HepG2 (cell line): ENCODE data around the gene RUNX2. TPM values are rescaled to one million over a fixed set of nuclear protein-coding genes. Genes with fewer than 3 reads are reported as not detected.

Experiments
- ATAC-seq: fragments of 200-7000 bp; cut with Tn5 transposase; 3 replicates; pipeline ENCODE4 v1.9.1; 2020; ENCODE audit warnings: mild to moderate bottlenecking, moderate library complexity
- BruUV-seq: library from RNA; stranded (reverse); fragments of 400-500 nt; replicated peaks from 2 replicates; lab custom pipeline; 2021; lab: Mats Ljungman, UMichigan
- CTCF ChIA-PET: fragments of 300-600 bp; formaldehyde crosslinking; extraction: SDS; loops from one replicate; lab custom pipeline; 2021; ENCODE audit warnings: low total read pairs, inconsistent platforms, low intra/inter-chr PET ratio; lab: Yijun Ruan, JAX
- POLR2A ChIA-PET: fragments of 350-600 bp; sonication (Branson Sonifier 250); formaldehyde crosslinking; loops from one replicate; lab custom pipeline; 2020; ENCODE audit warnings: antibody characterized with exemption, inconsistent platforms; lab: Yijun Ruan, JAX
- DNase-seq: peaks from one replicate; pipeline ENCODE4 v3.0.0-alpha.2; 2015; ENCODE audit warnings: low spot score
- FAIRE-seq: peaks from 3 replicates; lab custom pipeline; 2011; peaks lifted over from hg19 to GRCh38; lab: Jason Lieb, UNC
- H2AFZ ChIP-seq: one replicate; pipeline ENCODE4 v1.6.1; 2011; ENCODE audit warnings: low read length, inconsistent platforms
- H3K27ac ChIP-seq: fragments of 300-600 bp; 3 replicates; pipeline ENCODE4 v1.8.0; 2011; ENCODE audit warnings: mixed run types, mild to moderate bottlenecking, mixed read lengths, low read length, inconsistent platforms; ENCODE audit not compliant: insufficient read depth; ENCODE audit errors: extremely low read length
- H3K27me3 ChIP-seq, 2 experiments: fragments of 200-600 bp in 1 of 2; 2 replicates in 1 of 2; 3 replicates in 1 of 2; pipeline versions ENCODE4 v1.6.0 to v1.8.0; 2011; ENCODE audit warnings: low read length in 2 of 2, mild to moderate bottlenecking in 2 of 2, moderate library complexity in 2 of 2, inconsistent platforms in 1 of 2; ENCODE audit not compliant: insufficient read depth in 2 of 2, control insufficient read depth in 1 of 2
- H3K36me3 ChIP-seq, 2 experiments: fragments of 200-600 bp in 1 of 2; replicated peaks in 1 of 2; 2 replicates in 1 of 2; 3 replicates in 1 of 2; pipeline versions ENCODE4 v1.5.1 to v1.8.0; 2011; ENCODE audit warnings: low read length in 2 of 2, inconsistent platforms in 1 of 2; ENCODE audit not compliant: insufficient read depth in 2 of 2, control insufficient read depth in 1 of 2
- H3K4me1 ChIP-seq: 2 replicates; pipeline ENCODE4 v1.5.1; 2012; ENCODE audit warnings: low read length, inconsistent platforms; ENCODE audit not compliant: insufficient read depth
- H3K4me2 ChIP-seq: 2 replicates; pipeline ENCODE4 v1.6.0; 2011; ENCODE audit warnings: low read depth, low read length, inconsistent platforms
- H3K4me3 ChIP-seq, 3 experiments: fragments of 200-600 bp in 1 of 3; sonication (generic), shearing (Covaris generic) in 1 of 3; replicated peaks in 1 of 3; 2 replicates each; pipeline ENCODE4 v1.5.1; 2011 to 2016; ENCODE audit warnings: low read length in 3 of 3, inconsistent platforms in 2 of 3, low read depth in 2 of 3, mild to moderate bottlenecking in 2 of 3, control low read depth in 1 of 3, mixed read lengths in 1 of 3; ENCODE audit not compliant: insufficient read depth in 1 of 3
- H3K79me2 ChIP-seq: one replicate; pipeline ENCODE4 v1.6.1; 2011; ENCODE audit warnings: low read length, inconsistent platforms; ENCODE audit not compliant: insufficient read depth
- H3K9ac ChIP-seq: 2 replicates; pipeline ENCODE4 v1.6.0; 2011; ENCODE audit warnings: mild to moderate bottlenecking, low read depth, low read length, inconsistent platforms; ENCODE audit not compliant: insufficient read depth
- H3K9me3 ChIP-seq: 2 replicates; pipeline ENCODE4 v1.5.1; 2012; ENCODE audit warnings: mild to moderate bottlenecking, low read length
- H4K20me1 ChIP-seq: 2 replicates; pipeline ENCODE4 v1.6.0; 2011; ENCODE audit warnings: inconsistent platforms, mild to moderate bottlenecking, low read length, moderate library complexity; ENCODE audit not compliant: insufficient read depth
- BCL6 ChIP-seq: IDR thresholded peaks from 2 replicates; pipeline ENCODE4 v1.6.1; 2016; ENCODE audit warnings: missing genetic modification reagents, missing compliant biosample characterization
- BORCS8-MEF2B ChIP-seq: sonication (generic); formaldehyde crosslinking; IDR thresholded peaks from 2 replicates; pipeline ENCODE4 v1.8.0; 2022; ENCODE audit warnings: mild to moderate bottlenecking, missing genetic modification reagents
- KLF11 ChIP-seq: IDR thresholded peaks from 2 replicates; pipeline ENCODE4 v1.6.1; 2016; ENCODE audit warnings: missing compliant biosample characterization
- RBAK ChIP-seq: sonication (generic); formaldehyde crosslinking; IDR thresholded peaks from 2 replicates; pipeline ENCODE4 v1.5.1; 2020; ENCODE audit warnings: mild to moderate bottlenecking, missing genetic modification reagents
- RFX1 ChIP-seq: fragments of 450-650 bp; IDR thresholded peaks from 2 replicates; pipeline ENCODE4 v1.6.1; 2017
- RXRB ChIP-seq: IDR thresholded peaks from 2 replicates; pipeline ENCODE4 v1.6.1; 2016; ENCODE audit warnings: borderline replicate concordance, missing genetic modification reagents, missing compliant biosample characterization
- SPEN ChIP-seq: sonication (generic); formaldehyde crosslinking; IDR thresholded peaks from 2 replicates; pipeline ENCODE4 v1.5.1; 2020; ENCODE audit warnings: low read depth, mild to moderate bottlenecking, missing genetic modification reagents
- TAF1 ChIP-seq: sonication (generic); formaldehyde crosslinking; IDR thresholded peaks from 2 replicates; pipeline ENCODE4 v1.4.0; 2020; ENCODE audit warnings: missing genetic modification reagents
- ZFP36 ChIP-seq: fragments of 150-350 bp; IDR thresholded peaks from 2 replicates; pipeline ENCODE4 v1.6.1; 2018; ENCODE audit warnings: borderline replicate concordance, low read length, low read depth; ENCODE audit not compliant: partially characterized antibody
- ZFP36L1 ChIP-seq: sonication (generic); formaldehyde crosslinking; IDR thresholded peaks from 2 replicates; pipeline ENCODE4 v1.8.0; 2022; ENCODE audit warnings: mild to moderate bottlenecking, missing genetic modification reagents, moderate library complexity
- ZMYM4 ChIP-seq: sonication (generic); formaldehyde crosslinking; IDR thresholded peaks from 2 replicates; pipeline ENCODE4 v1.8.1; 2023; ENCODE audit warnings: mild to moderate bottlenecking, missing genetic modification reagents
- ZNF230 ChIP-seq: sonication (generic); formaldehyde crosslinking; IDR thresholded peaks from 2 replicates; pipeline ENCODE4 v1.4.0; 2020; ENCODE audit warnings: mild to moderate bottlenecking, missing genetic modification reagents
- ZNF263 ChIP-seq: sonication (generic); formaldehyde crosslinking; IDR thresholded peaks from 2 replicates; pipeline ENCODE4 v1.4.0; 2020; ENCODE audit warnings: missing genetic modification reagents
- ZNF354B ChIP-seq: sonication (generic); formaldehyde crosslinking; IDR thresholded peaks from 2 replicates; pipeline ENCODE4 v1.8.0; 2022; ENCODE audit warnings: mild to moderate bottlenecking, missing genetic modification reagents
- ZNF878 ChIP-seq: sonication (generic); formaldehyde crosslinking; IDR thresholded peaks from 2 replicates; pipeline ENCODE4 v1.8.1; 2023; ENCODE audit warnings: mild to moderate bottlenecking, missing genetic modification reagents, moderate library complexity
- ZSCAN29 ChIP-seq: sonication (generic); formaldehyde crosslinking; conservative IDR thresholded peaks from 2 replicates; pipeline ENCODE4 v1.4.0; 2020; ENCODE audit warnings: mild to moderate bottlenecking, missing genetic modification reagents
- WGBS: methylation state at CpG from one replicate; pipeline ENCODE4 v1.1.6; 2017; ENCODE audit warnings: low lambda C conversion rate; 5-methylcytosine and 5-hydroxymethylcytosine counted together
- in situ Hi-C: cut with HindIII; loops from 2 replicates; pipeline ENCODE4 v1.10.0; 2017; ENCODE audit warnings: low pct_unique_long_range_greater_than_20kb; ENCODE audit not compliant: extremely low pct_ligation_motif_present
- intact Hi-C: fragments of 100-400 bp; cut with micrococcal nuclease; formaldehyde crosslinking; loops from one replicate; pipeline ENCODE4 v1.10.0; 2022; ENCODE audit not compliant: unreplicated experiment
- polyA plus RNA-seq, 8 experiments: library from polyadenylated mRNA; depleted of rRNA in 3 of 8; stranded (reverse) in 7 of 8; unstranded in 1 of 8; fragments of >200 nt; fragmentation: Illumina TruSeq in 4 of 8; extraction: Trizol in 4 of 8; gene quantifications; 2 replicates each; pipeline versions ENCODE4 v1.2.1 to v1.2.3, GENCODE V29; 2011 to 2016; ENCODE audit warnings: low read depth in 4 of 8, missing spikeins in 1 of 8, mixed read lengths in 1 of 8; ENCODE audit not compliant: insufficient read depth in 1 of 8
- total RNA-seq, 5 experiments: library from RNA; depleted of rRNA; stranded (reverse); fragments of >200 nt; fragmentation: Illumina TruSeq; extraction: Trizol; gene quantifications; 2 replicates each; pipeline ENCODE4 v1.2.3, GENCODE V29; 2016; ENCODE audit warnings: low read depth in 1 of 5
- TF ChIP-seq, protein P1 (sequence below): sonication (generic); formaldehyde crosslinking; IDR thresholded peaks from 2 replicates; pipeline ENCODE4 v1.4.0; 2020; ENCODE audit warnings: missing genetic modification reagents
- TF ChIP-seq, protein P2 (sequence below): sonication (generic); formaldehyde crosslinking; IDR thresholded peaks from 2 replicates; pipeline ENCODE4 v1.4.0; 2020; ENCODE audit warnings: mild to moderate bottlenecking, missing genetic modification reagents

The RUNX2 gene
- total and polyA plus RNA-seq, 2 of the 13 experiments (the other 11 are each of a cell fraction or from before 2014, with no cell fraction given) = not detected

DNA sequence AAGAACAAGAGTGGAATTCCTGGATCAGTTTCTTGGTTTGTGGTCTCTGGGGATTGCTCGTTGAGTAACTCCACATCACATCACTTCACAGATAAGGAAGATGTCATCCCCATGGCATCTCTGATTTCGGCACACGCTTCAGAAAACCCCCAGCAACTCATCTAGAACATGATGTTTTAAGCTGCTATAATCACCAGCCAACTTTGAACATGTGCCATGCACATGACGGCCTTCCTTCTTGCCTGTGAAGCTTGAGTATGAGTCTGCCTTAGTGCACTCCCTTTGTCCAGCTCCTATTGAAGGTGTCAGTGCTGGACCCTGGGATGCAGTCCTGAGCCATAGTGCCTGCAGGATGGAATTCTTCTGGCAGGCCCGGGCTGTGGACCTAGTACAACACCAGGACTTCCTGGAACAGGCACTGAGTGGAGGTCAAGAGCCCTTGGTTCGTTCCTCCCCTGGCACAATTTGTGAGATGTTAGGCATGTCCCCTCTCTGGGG lies 281.1 kb downstream of the RUNX2 start:
- WGBS = 6% methylated on average over 6 of the region's 6 CpGs
- H2AFZ ChIP-seq = no peak overlapping the region
- no peak overlapping the region for H3K4me3 ChIP-seq
- ATAC-seq (no peak), FAIRE-seq (no peak), DNase-seq (no peak)
- intact Hi-C loops = no loop called here
- no peaks in the 10 kb centered on the region for H4K20me1 ChIP-seq
- no peak overlapping the region for H3K27ac ChIP-seq
- H3K4me2 ChIP-seq = no peak overlapping the region
- POLR2A ChIA-PET = no interaction called here
- in situ Hi-C loops = no loop called here
- no peaks in the 10 kb centered on the region for H3K27me3 ChIP-seq
- no peaks in the 10 kb centered on the region for H3K36me3 ChIP-seq
- no peak for TF ChIP-seq ZFP36L1 (CRISPR knock-in tag)
- no peak for TF ChIP-seq RXRB (CRISPR knock-in tag)
- TF ChIP-seq ZMYM4 (CRISPR knock-in tag) = no peak
- no peak for TF ChIP-seq ZNF354B (CRISPR knock-in tag)
- no peak for TF ChIP-seq ZNF230 (CRISPR knock-in tag)
- no peak for TF ChIP-seq ZFP36
- TF ChIP-seq TAF1 (CRISPR knock-in tag) = no peak
- TF ChIP-seq ZNF263 (CRISPR knock-in tag) = no peak
- TF ChIP-seq, protein P1, sequence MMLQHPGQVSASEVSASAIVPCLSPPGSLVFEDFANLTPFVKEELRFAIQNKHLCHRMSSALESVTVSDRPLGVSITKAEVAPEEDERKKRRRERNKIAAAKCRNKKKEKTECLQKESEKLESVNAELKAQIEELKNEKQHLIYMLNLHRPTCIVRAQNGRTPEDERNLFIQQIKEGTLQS (CRISPR knock-in tag) = no peak
- TF ChIP-seq BORCS8-MEF2B (CRISPR knock-in tag) = no peak
- no peak for TF ChIP-seq RBAK
- no peak for TF ChIP-seq RFX1
- TF ChIP-seq, protein P2, sequence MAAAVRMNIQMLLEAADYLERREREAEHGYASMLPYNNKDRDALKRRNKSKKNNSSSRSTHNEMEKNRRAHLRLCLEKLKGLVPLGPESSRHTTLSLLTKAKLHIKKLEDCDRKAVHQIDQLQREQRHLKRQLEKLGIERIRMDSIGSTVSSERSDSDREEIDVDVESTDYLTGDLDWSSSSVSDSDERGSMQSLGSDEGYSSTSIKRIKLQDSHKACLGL (CRISPR knock-in tag) = no peak
- no peak for TF ChIP-seq ZSCAN29
- no peak for TF ChIP-seq SPEN
- TF ChIP-seq KLF11 (CRISPR knock-in tag) = no peak
- TF ChIP-seq ZNF878 (CRISPR knock-in tag) = no peak
- no peak for TF ChIP-seq BCL6
- no peaks in the 10 kb centered on the region for H3K9me3 ChIP-seq
- H3K9ac ChIP-seq = no peak overlapping the region
- H3K79me2 ChIP-seq = no peaks in the 10 kb centered on the region
- CTCF ChIA-PET = no interaction called here
- BruUV-seq = no TSS peak
- no peaks in the 10 kb centered on the region for H3K4me1 ChIP-seq
